ENCODE results near the gene ZNHIT2. TPM values are rescaled to one million over a fixed set of nuclear protein-coding genes. Genes with fewer than 3 reads are reported as not detected.

Gene ZNHIT2
- total RNA-seq, 4 donors from 2014 or later, result 12.1 to 18.6 (median 15.3) TPM

DNA sequence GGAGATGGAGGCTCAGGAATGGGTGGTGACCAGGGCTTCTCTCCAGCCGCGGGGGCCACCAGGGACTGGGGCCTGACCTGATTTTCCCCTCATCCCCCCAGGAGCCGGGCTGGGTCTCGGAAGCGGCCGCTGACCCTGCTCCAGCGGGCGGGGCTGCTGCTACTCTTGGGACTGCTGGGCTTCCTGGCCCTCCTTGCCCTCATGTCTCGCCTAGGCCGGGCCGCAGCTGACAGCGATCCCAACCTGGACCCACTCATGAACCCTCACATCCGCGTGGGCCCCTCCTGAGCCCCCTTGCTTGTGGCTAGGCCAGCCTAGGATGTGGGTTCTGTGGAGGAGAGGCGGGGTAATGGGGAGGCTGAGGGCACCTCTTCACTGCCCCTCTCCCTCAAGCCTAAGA is 29.7 kb downstream of the ZNHIT2 start:
- DNase-seq (ENCODE audit: low spot score) (no peak), ATAC-seq (ENCODE audit: low FRiP score) (no peak)
- TF ChIP-seq, protein P1, sequence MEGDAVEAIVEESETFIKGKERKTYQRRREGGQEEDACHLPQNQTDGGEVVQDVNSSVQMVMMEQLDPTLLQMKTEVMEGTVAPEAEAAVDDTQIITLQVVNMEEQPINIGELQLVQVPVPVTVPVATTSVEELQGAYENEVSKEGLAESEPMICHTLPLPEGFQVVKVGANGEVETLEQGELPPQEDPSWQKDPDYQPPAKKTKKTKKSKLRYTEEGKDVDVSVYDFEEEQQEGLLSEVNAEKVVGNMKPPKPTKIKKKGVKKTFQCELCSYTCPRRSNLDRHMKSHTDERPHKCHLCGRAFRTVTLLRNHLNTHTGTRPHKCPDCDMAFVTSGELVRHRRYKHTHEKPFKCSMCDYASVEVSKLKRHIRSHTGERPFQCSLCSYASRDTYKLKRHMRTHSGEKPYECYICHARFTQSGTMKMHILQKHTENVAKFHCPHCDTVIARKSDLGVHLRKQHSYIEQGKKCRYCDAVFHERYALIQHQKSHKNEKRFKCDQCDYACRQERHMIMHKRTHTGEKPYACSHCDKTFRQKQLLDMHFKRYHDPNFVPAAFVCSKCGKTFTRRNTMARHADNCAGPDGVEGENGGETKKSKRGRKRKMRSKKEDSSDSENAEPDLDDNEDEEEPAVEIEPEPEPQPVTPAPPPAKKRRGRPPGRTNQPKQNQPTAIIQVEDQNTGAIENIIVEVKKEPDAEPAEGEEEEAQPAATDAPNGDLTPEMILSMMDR (IDR thresholded peaks at IDR 0.05), result no peak

DNA sequence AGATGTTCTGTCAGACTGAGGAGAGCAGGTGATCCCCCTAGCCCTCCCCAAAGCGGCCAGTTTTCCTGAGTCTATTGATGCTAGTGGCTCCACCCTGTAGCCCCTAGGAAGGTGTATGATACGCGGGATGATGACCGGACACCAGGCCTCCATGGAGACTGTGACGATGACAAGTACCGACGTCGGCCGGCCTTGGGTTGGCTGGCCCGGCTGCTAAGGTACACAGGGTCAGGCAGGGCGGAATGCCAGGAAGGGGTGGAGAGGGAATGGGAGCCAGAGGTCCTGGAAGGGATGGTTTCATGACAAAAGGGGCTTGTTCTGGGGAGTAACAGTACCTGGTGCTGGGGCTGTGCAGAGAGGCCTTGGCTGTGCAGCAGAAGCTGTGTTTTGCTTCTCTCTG is 30.3 kb downstream of the ZNHIT2 start:
- ATAC-seq (ENCODE audit: low FRiP score), result no peak

DNA sequence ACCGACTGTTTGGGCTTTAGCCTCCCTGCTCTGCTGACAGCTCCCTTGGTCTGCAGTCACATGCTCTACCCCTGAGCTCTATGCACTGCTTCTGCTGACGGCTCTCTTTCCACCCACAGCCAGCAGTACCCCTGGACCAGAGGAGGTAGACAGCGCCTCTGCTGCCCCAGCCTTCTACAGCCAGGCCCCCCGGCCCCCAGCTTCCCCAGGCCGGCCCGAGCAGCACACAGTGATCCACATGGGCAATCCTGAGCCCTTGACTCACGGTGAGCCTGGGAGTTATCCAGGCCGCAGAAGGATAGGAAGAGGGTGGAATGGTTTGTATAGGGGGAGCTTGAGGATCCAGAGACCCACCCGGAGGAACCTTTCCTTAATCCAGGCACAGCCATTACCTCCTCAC is 30.7 kb downstream of the ZNHIT2 start:
- ATAC-seq (ENCODE audit: low FRiP score) (no peak), DNase-seq (ENCODE audit: low spot score) (no peak)
- TF ChIP-seq, protein P1 (IDR thresholded peaks at IDR 0.05), result no peak

More for the DNA sequence above, 30.3 kb downstream of the ZNHIT2 start:
- TF ChIP-seq, protein P1 (IDR thresholded peaks at IDR 0.05), result no peak
- no peak for DNase-seq (ENCODE audit: low spot score)

DNA sequence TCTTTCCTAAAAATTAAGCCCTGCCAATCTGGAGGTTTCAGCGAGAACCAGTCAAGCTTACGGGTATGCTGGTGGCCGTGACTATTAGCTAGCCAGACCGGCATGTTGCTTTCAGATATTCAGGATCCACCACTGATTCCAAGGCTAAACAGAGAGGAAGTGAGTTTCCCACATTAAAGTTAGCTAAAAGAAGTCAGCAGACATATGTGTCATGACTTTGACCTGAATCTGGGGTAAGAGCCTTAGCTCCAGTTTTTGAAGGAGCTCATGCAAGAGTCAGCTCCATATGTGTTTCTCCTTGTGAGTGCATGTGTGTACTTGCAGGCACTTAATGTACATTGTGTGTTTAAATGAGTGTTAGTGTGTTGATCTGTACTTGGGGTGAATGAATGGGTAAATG is 32.1 kb downstream of the ZNHIT2 start:
- no peak for ATAC-seq (ENCODE audit: low FRiP score)
- TF ChIP-seq, protein P1 (IDR thresholded peaks at IDR 0.05), result no peak
- no peak for DNase-seq (ENCODE audit: low spot score)

DNA sequence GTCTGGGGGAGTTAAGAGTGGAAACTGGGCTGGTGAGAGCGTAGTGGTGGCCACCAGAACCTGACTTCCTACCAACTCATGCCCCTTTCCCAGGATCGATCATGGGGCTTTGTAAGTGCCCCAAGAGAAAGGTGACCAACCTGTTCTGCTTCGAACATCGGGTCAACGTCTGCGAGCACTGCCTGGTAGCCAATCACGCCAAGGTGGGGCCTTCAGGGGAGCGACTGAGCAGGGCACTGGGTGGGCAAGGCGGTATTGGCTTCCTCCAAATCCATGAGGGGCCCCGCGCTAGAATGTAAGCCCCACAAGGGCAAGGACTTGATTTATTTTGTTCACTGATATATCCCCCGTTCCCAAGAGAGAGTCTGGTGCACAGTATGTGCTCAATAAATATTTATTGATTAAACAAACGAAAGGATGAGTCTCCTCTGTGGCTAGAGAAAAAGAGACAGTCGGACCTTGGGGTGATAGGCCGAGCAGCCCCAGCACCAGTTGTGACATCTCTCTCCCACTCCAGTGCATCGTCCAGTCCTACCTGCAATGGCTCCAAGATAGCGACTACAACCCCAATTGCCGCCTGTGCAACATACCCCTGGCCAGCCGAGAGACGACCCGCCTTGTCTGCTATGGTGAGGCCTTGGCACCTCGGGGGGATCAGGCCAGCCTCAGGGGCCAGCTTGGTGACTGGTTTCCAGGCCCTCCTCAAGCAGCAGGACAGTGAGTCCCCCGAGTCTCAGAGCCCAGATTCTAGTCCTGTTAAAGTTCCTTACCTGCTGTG is 32.7 kb downstream of the ZNHIT2 start:
- DNase-seq (ENCODE audit: low spot score) (no peak), ATAC-seq (ENCODE audit: low FRiP score) (no peak)
- TF ChIP-seq, protein P1 (IDR thresholded peaks at IDR 0.05), result no peak

DNA sequence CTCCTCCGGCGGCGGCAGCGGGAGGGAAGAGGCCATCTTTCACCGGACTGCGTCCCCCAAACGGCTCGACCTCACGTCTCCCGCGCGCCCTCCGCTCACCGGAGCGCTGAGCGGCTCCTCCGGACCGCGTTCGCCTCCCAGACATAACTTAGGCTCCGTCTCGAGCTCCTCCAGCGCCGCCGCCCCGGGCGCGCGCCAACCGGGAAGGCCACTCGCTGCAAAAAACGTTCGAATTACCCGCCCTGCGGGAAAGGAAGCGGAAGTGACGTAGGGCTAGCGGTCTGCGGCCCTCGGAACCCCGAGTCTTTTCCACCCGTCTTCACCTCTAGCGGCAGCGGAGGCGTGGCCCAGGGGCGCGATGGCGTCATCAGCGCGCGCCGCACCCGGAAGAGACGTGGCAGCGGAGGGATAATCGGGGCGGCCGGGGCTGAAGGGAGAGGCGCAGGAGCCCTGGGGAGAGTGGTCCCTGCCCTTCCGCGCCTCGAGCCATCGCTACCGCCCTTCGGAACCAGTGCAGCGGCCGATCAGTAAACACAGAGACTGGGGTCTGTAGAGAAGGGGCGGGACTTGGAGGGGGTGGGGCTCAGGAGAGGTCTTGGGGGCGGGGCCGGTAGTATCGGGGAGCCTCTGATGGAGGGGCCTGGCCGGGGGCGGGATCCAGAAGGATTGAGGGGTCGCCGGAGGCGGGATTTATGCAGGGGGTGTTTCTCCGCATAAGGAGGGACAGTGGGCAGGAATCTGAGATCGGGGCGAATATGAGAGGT is 33.5 kb downstream of the ZNHIT2 start, which contains the start of the genes CDCA5 and ZFPL1:
Gene CDCA5 (minus strand): TSS at position 207 of the 764 bp plus-strand sequence. CDS start 62 bp downstream, at position 145.
Gene ZFPL1 (plus strand): TSS at position 389 of the 764 bp plus-strand sequence. CDS start 477 bp downstream, outside the sequence.
- DNase-seq (ENCODE audit: low spot score) (peak; percentile 83), ATAC-seq (ENCODE audit: low FRiP score) (peak; percentile 91)
- TF ChIP-seq, protein P1 (IDR thresholded peaks at IDR 0.05), result no peak

Measured in omental fat pad (tissue), 4 donors.